Stimulated activated CD4-positive, alpha-beta T cell treated with anti-CD3 and anti-CD28 coated beads, Interleukin-2, amount 100 ng/mL, for 48 hours (primary cell): Measurements from ENCODE around the gene SHISA9.
"Not testable (repeated sequence)": the region's sequence is repeated elsewhere in the genome, so short reads cannot be mapped to it uniquely, and the experiment has no call there.

Source experiments
- DNase-seq, 2 donors: peaks; one replicate each; pipeline ENCODE4 v3.0.0-alpha.2; 2020

Gene SHISA9

GRCh38 chr16:12900599-12901203 lies 697 bp upstream of the SHISA9 start:
- no peak for DNase-seq

GRCh38 chr16:12901204-12901596 lies 198 bp upstream of the SHISA9 start:
- no peak for DNase-seq

- no peak for DNase-seq
Measured at GRCh38 chr16:12902511-12903372, 1.3 kb downstream of the SHISA9 start.

GRCh38 chr16:12903407-12904328 lies 2.3 kb downstream of the SHISA9 start:
- no peak for DNase-seq

- no peak for DNase-seq
Measured at GRCh38 chr16:12904329-12904671, 2.9 kb downstream of the SHISA9 start.

GRCh38 chr16:12906271-12906670 lies 4.9 kb downstream of the SHISA9 start:
- DNase-seq, result no peak

- DNase-seq, result no peak
Measured at GRCh38 chr16:12906765-12907516, 5.5 kb downstream of the SHISA9 start.

GRCh38 chr16:12907670-12908233 lies 6.4 kb downstream of the SHISA9 start:
- no peak for DNase-seq

GRCh38 chr16:12917246-12917645 lies 15.8 kb downstream of the SHISA9 start:
- DNase-seq, result no peak

- no peak for DNase-seq
Measured at GRCh38 chr16:12917653-12918052, 16.3 kb downstream of the SHISA9 start.

- DNase-seq, result no peak
Measured at GRCh38 chr16:12920739-12921138, 19.3 kb downstream of the SHISA9 start.

- not testable (repeated sequence) for DNase-seq
Measured at GRCh38 chr16:12923640-12924039, 22.2 kb downstream of the SHISA9 start.

- DNase-seq, result no peak
Measured at GRCh38 chr16:12925026-12925800, 23.8 kb downstream of the SHISA9 start.

- DNase-seq, result no peak
Measured at GRCh38 chr16:12927591-12927990, 26.2 kb downstream of the SHISA9 start.

- no peak for DNase-seq
Measured at GRCh38 chr16:12930881-12931280, 29.5 kb downstream of the SHISA9 start.

- DNase-seq, result no peak
Measured at GRCh38 chr16:12936391-12936790, 35.0 kb downstream of the SHISA9 start.

GRCh38 chr16:12941896-12942295 lies 40.5 kb downstream of the SHISA9 start:
- DNase-seq, result no peak

GRCh38 chr16:12942861-12943260 lies 41.5 kb downstream of the SHISA9 start:
- DNase-seq, result no peak

- no peak for DNase-seq
Measured at GRCh38 chr16:12944300-12944699, 42.9 kb downstream of the SHISA9 start.

GRCh38 chr16:12951392-12951791 lies 50.0 kb downstream of the SHISA9 start:
- DNase-seq, result no peak

- DNase-seq, result no peak
Measured at GRCh38 chr16:12951976-12952375, 50.6 kb downstream of the SHISA9 start.

- no peak for DNase-seq
Measured at GRCh38 chr16:12958366-12958765, 57.0 kb downstream of the SHISA9 start.
